ENCODE measurements around the gene RAB27B. TPM values are rescaled to one million over a fixed set of nuclear protein-coding genes. Genes with fewer than 3 reads are reported as not detected.
A peak's percentile ranks its signal among the peaks of the same experiment; 100 is the strongest.

RAB27B gene
- total and polyA plus RNA-seq, 2 experiments from 2014 or later = 4.5 to 13.1 TPM

- Histone ChIP-seq H3K36me3 (replicated peaks; ENCODE audit: insufficient read depth, low read depth) (no peaks in the 10 kb centered on the region), H3K4me2 (peak overlapping the region; percentile 92), H3K79me2 (no peaks in the 10 kb centered on the region), H4K20me1 (ENCODE audit: insufficient read depth, poor library complexity, severe bottlenecking) (no peaks in the 10 kb centered on the region), H3K9me3 (ENCODE audit: low read depth) (no peaks in the 10 kb centered on the region), H3K27me3 (no peaks in the 10 kb centered on the region), H3K27ac (no peak overlapping the region), H3K4me3 (no peak overlapping the region), H3K4me1 (ENCODE audit: insufficient read depth) (peaks cover 4% of the 10 kb centered on the region), H3K9me2 (replicated peaks; ENCODE audit: insufficient read depth) (no peaks in the 10 kb centered on the region), H2AFZ (no peak overlapping the region)
- 56% methylated on average over 1 of the region's 1 CpG for WGBS (ENCODE audit: low lambda C conversion rate, missing lambda C conversion rate)
- no peak for DNase-seq (ENCODE audit: low spot score)
- TF ChIP-seq EZH2phosphoT487 (IDR thresholded peaks at IDR 0.05; ENCODE audit: low read depth, severe bottlenecking, unreplicated experiment) = no peak
Observed at GRCh38 chr18:54829856-54830255, 1.6 kb downstream of the RAB27B start.

- WGBS (ENCODE audit: low lambda C conversion rate, missing lambda C conversion rate) = 100% methylated on average over 1 of the region's 1 CpG
- Histone ChIP-seq H3K79me2 (no peaks in the 10 kb centered on the region), H3K9me2 (replicated peaks; ENCODE audit: insufficient read depth) (no peaks in the 10 kb centered on the region), H3K27ac (no peak overlapping the region), H3K27me3 (no peaks in the 10 kb centered on the region), H3K4me3 (no peak overlapping the region), H3K4me2 (peak overlapping the region; percentile 92), H3K9me3 (ENCODE audit: low read depth) (no peaks in the 10 kb centered on the region), H3K4me1 (ENCODE audit: insufficient read depth) (peaks cover 4% of the 10 kb centered on the region), H3K36me3 (replicated peaks; ENCODE audit: insufficient read depth, low read depth) (no peaks in the 10 kb centered on the region), H4K20me1 (ENCODE audit: insufficient read depth, poor library complexity, severe bottlenecking) (no peaks in the 10 kb centered on the region), H2AFZ (no peak overlapping the region)
- no peak for DNase-seq (ENCODE audit: low spot score)
- TF ChIP-seq EZH2phosphoT487 (IDR thresholded peaks at IDR 0.05; ENCODE audit: low read depth, severe bottlenecking, unreplicated experiment) (no peak), EZH2 (IDR thresholded peaks at IDR 0.05; ENCODE audit: borderline replicate concordance) (no peak), CTCF (IDR thresholded peaks at IDR 0.05; ENCODE audit: poor library complexity) (no peak)
Observed at GRCh38 chr18:54830260-54830659, 2.0 kb downstream of the RAB27B start.

GRCh38 chr18:54830866-54831265 lies 2.6 kb downstream of the RAB27B start:
- Histone ChIP-seq H4K20me1 (ENCODE audit: insufficient read depth, poor library complexity, severe bottlenecking) (no peaks in the 10 kb centered on the region), H3K4me3 (no peak overlapping the region), H3K36me3 (replicated peaks; ENCODE audit: insufficient read depth, low read depth) (no peaks in the 10 kb centered on the region), H3K9me2 (replicated peaks; ENCODE audit: insufficient read depth) (no peaks in the 10 kb centered on the region), H3K79me2 (no peaks in the 10 kb centered on the region), H2AFZ (no peak overlapping the region), H3K4me2 (peak overlapping the region; percentile 56), H3K27ac (no peak overlapping the region), H3K27me3 (no peaks in the 10 kb centered on the region), H3K9me3 (ENCODE audit: low read depth) (no peaks in the 10 kb centered on the region), H3K4me1 (ENCODE audit: insufficient read depth) (peaks cover 4% of the 10 kb centered on the region)
- TF ChIP-seq CTCF (IDR thresholded peaks at IDR 0.05; ENCODE audit: poor library complexity) = no peak
- WGBS (ENCODE audit: low lambda C conversion rate, missing lambda C conversion rate) = 50% methylated on average over 2 of the region's 2 CpGs
- DNase-seq (ENCODE audit: low spot score) = no peak

GRCh38 chr18:54835944-54836343 lies 7.7 kb downstream of the RAB27B start:
- Histone ChIP-seq H3K79me2 (no peaks in the 10 kb centered on the region), H3K27ac (no peak overlapping the region), H3K4me3 (no peak overlapping the region), H3K9me3 (ENCODE audit: low read depth) (no peaks in the 10 kb centered on the region), H3K36me3 (replicated peaks; ENCODE audit: insufficient read depth, low read depth) (no peaks in the 10 kb centered on the region), H3K27me3 (no peaks in the 10 kb centered on the region), H3K9me2 (replicated peaks; ENCODE audit: insufficient read depth) (no peaks in the 10 kb centered on the region), H3K4me2 (no peak overlapping the region), H4K20me1 (ENCODE audit: insufficient read depth, poor library complexity, severe bottlenecking) (no peaks in the 10 kb centered on the region), H3K4me1 (ENCODE audit: insufficient read depth) (no peaks in the 10 kb centered on the region), H2AFZ (no peak overlapping the region)
- no peak for DNase-seq (ENCODE audit: low spot score)
- 73% methylated on average over 2 of the region's 2 CpGs for WGBS (ENCODE audit: low lambda C conversion rate, missing lambda C conversion rate)
- no peak for TF ChIP-seq CTCF (IDR thresholded peaks at IDR 0.05; ENCODE audit: poor library complexity)
- TF ChIP-seq EZH2phosphoT487 (IDR thresholded peaks at IDR 0.05; ENCODE audit: low read depth, severe bottlenecking, unreplicated experiment) = no peak
- no peak for TF ChIP-seq EZH2 (IDR thresholded peaks at IDR 0.05; ENCODE audit: borderline replicate concordance)
